Measurements from ENCODE around the gene KIAA0319L.
A peak's percentile ranks its signal among the peaks of the same experiment; 100 is the strongest.

KIAA0319L gene

GRCh38 chr1:35557611-35558373 lies 589 bp upstream of the KIAA0319L start, which contains the start of gene NCDN:
TSS of gene NCDN (plus strand) at chr1:35557799. CDS start at chr1:35558191, 392 bp downstream.
- peak within 1 kb of the TSS; percentile 97 for H3K4me3 ChIP-seq (ENCODE audit: low read length)
- TF ChIP-seq CTCF (conservative IDR thresholded peaks at IDR 0.05; ENCODE audit: low read length) = no peak
- peak; percentile 97 for DNase-seq (ENCODE audit: low read depth)

- peak overlapping the region; percentile 97 for H3K4me3 ChIP-seq (ENCODE audit: low read length)
- no peak for TF ChIP-seq CTCF (conservative IDR thresholded peaks at IDR 0.05; ENCODE audit: low read length)
- no peak for DNase-seq (ENCODE audit: low read depth)
Measured at GRCh38 chr1:35556484-35557117, 602 bp downstream of the KIAA0319L start.

GRCh38 chr1:35555601-35556477 lies 1.4 kb downstream of the KIAA0319L start:
- no peak for TF ChIP-seq CTCF (conservative IDR thresholded peaks at IDR 0.05; ENCODE audit: low read length)
- DNase-seq (ENCODE audit: low read depth) = peak; percentile 67
- peak overlapping the region; percentile 97 for H3K4me3 ChIP-seq (ENCODE audit: low read length)

GRCh38 chr1:35555212-35555584 lies 2.0 kb downstream of the KIAA0319L start:
- TF ChIP-seq CTCF (conservative IDR thresholded peaks at IDR 0.05; ENCODE audit: low read length) = no peak
- H3K4me3 ChIP-seq (ENCODE audit: low read length) = no peak overlapping the region
- DNase-seq (ENCODE audit: low read depth) = no peak

GRCh38 chr1:35554266-35555211 lies 2.7 kb downstream of the KIAA0319L start:
- TF ChIP-seq CTCF (conservative IDR thresholded peaks at IDR 0.05; ENCODE audit: low read length) = no peak
- no peak for DNase-seq (ENCODE audit: low read depth)

GRCh38 chr1:35553851-35554250 lies 3.4 kb downstream of the KIAA0319L start:
- DNase-seq (ENCODE audit: low read depth) = no peak
- no peak for TF ChIP-seq CTCF (conservative IDR thresholded peaks at IDR 0.05; ENCODE audit: low read length)
- H3K4me3 ChIP-seq (ENCODE audit: low read length) = no peak overlapping the region

More at GRCh38 chr1:35554266-35555211, 2.7 kb downstream of the KIAA0319L start:
- no peak overlapping the region for H3K4me3 ChIP-seq (ENCODE audit: low read length)
